Spinal cord (tissue), 10 donors: Measurements from ENCODE around the gene ZRANB2. TPM values are rescaled to one million over a fixed set of nuclear protein-coding genes. Genes with fewer than 3 reads are reported as not detected.

Source experiments
- DNase-seq, 6 donors: peaks; one replicate each; pipeline versions ENCODE4 v3.0.0 to v3.0.0-alpha.2; 2013 to 2015; ENCODE audit warnings: low spot score in 6 of 6, low read depth in 4 of 6
- H3K27ac ChIP-seq: one replicate; pipeline ENCODE4 v1.5.1; 2013; ENCODE audit warnings: low read depth, low read length, control low read depth
- H3K27me3 ChIP-seq: one replicate; pipeline ENCODE4 v1.6.1; 2013; ENCODE audit warnings: low read length; ENCODE audit not compliant: control insufficient read depth, insufficient read depth
- H3K36me3 ChIP-seq: one replicate; pipeline ENCODE4 v1.6.1; 2013; ENCODE audit warnings: low read length; ENCODE audit not compliant: control insufficient read depth, insufficient read depth
- H3K4me1 ChIP-seq: one replicate; pipeline ENCODE4 v1.6.1; 2013; ENCODE audit warnings: low read length; ENCODE audit not compliant: control insufficient read depth, insufficient read depth
- H3K4me3 ChIP-seq: one replicate; pipeline ENCODE4 v1.5.1; 2013; ENCODE audit warnings: low read depth, low read length, control low read depth
- H3K9me3 ChIP-seq: one replicate; pipeline ENCODE4 v1.6.1; 2013; ENCODE audit warnings: low read length; ENCODE audit not compliant: control insufficient read depth, insufficient read depth
- WGBS: methylation state at CpG from one replicate; pipeline ENCODE4 v1.1.5; 2013; ENCODE audit warnings: missing lambda C conversion rate; ENCODE audit not compliant: insufficient coverage; 5-methylcytosine and 5-hydroxymethylcytosine counted together
- polyA plus RNA-seq, 2 donors: library from polyadenylated mRNA; unstranded; fragments of 120-200 nt; gene quantifications; one replicate each; pipeline ENCODE4 v1.2.1, GENCODE V29; 2013; ENCODE audit not compliant: insufficient read length in 2 of 2
- total RNA-seq, 2 donors: library from RNA; depleted of rRNA in 1 of 2; stranded (reverse); fragments of 120-200 nt in 1 of 2; fragments of >200 nt in 1 of 2; gene quantifications; one replicate each; pipeline versions ENCODE4 v1.2.3 to v1.2.4, GENCODE V29; 2013 to 2014
- donor health status: healthy.

Gene ZRANB2
- total and polyA plus RNA-seq, 4 donors: 67.5 to 126 (median 116) TPM

GRCh38 chr1:71094913-71095312 lies 14.1 kb upstream of the ZRANB2 start:
- H3K36me3 ChIP-seq: no peaks in the 10 kb centered on the region
- H3K27ac ChIP-seq: no peak overlapping the region
- WGBS: no CpG with 5 or more reads among the region's 2 CpGs
- H3K4me1 ChIP-seq: no peaks in the 10 kb centered on the region
- H3K9me3 ChIP-seq: peaks cover 1% of the 10 kb centered on the region
- no peak overlapping the region for H3K4me3 ChIP-seq
- DNase-seq: peak in 1 of 6 donors; percentile 6
- no peaks in the 10 kb centered on the region for H3K27me3 ChIP-seq

- Histone ChIP-seq H3K36me3 (no peaks in the 10 kb centered on the region), H3K4me3 (no peak overlapping the region), H3K4me1 (no peaks in the 10 kb centered on the region), H3K27me3 (no peaks in the 10 kb centered on the region), H3K9me3 (peaks cover 1% of the 10 kb centered on the region), H3K27ac (no peak overlapping the region)
- DNase-seq: peak in 3 of 6 donors; percentile 26 to 83 (median 61)
- WGBS: no CpG with 5 or more reads among the region's 1 CpG
Observed at GRCh38 chr1:71093938-71094337, 13.1 kb upstream of the ZRANB2 start.

DNA sequence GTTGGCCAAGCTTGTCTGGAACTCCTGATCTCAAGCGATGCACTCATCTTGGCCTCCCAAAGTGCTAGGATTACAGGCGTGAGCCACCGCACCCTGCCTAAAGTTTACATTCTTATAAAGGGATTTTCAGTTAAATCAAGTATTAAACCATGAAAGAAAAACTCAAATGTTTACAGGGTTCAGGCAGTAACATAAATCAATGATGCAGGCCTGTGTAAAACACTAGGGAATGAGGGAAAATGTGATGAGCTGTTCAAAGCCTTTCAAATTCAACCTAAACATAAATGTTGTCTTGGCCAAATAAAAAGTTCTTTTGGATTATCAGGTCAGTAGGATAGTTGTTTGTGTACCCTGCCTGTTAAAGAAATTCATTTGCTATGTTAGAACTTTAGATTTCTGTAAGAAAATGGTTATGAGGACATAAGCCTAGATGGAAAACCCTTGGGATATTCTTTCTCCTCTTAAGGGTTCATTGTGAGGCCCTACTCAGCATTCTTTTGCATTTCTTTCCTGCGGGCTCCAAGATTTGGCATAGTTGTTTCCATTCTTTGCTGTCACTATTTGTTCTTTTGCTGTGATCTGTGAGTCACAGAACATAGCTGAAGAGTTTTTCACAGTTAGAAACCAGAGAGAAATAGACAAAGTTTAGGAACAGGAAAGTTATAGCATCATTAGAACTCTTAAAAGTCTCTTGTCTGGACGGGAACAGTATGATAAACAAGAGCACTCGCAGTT lies 8.9 kb upstream of the ZRANB2 start:
- H3K4me1 ChIP-seq: no peaks in the 10 kb centered on the region
- H3K27ac ChIP-seq: no peak overlapping the region
- WGBS: no CpG with 5 or more reads among the region's 6 CpGs
- H3K27me3 ChIP-seq: no peaks in the 10 kb centered on the region
- no peaks in the 10 kb centered on the region for H3K36me3 ChIP-seq
- H3K4me3 ChIP-seq: no peak overlapping the region
- no peak for DNase-seq
- no peaks in the 10 kb centered on the region for H3K9me3 ChIP-seq

DNA sequence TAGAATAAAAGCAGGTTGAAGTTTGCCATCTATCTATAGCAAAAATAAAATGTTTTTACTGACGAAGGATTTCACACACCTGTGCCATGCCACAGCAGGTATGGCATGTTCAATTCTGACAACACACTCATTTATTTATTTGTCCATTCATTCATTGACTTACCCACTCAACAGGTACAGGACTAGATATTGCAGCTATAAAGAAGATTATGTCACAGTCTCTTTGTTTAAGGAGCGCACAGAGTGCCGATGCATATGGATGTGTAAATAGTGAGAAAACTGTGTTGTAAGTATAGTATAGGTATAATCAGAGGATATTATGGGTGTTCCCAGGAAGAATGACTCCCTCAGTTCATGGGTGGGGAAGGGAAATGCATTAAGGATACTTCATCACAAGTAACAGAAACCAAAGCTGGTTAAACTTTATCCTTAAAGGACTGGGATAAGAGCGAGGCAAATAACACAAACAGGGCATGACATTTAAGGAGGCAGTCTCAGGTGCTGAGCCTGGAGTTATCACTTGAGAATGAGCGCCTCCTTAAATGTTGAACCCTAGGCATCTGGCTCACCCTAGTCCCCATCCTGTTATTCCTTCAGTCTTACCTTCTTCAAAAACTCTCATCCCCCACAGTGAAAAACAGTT lies 7.9 kb upstream of the ZRANB2 start:
- no peaks in the 10 kb centered on the region for H3K9me3 ChIP-seq
- DNase-seq: no peak
- H3K4me1 ChIP-seq: no peaks in the 10 kb centered on the region
- H3K27me3 ChIP-seq: no peaks in the 10 kb centered on the region
- WGBS: 90% methylated on average over 2 of the region's 5 CpGs
- H3K4me3 ChIP-seq: no peak overlapping the region
- no peak overlapping the region for H3K27ac ChIP-seq
- H3K36me3 ChIP-seq: no peaks in the 10 kb centered on the region

DNA sequence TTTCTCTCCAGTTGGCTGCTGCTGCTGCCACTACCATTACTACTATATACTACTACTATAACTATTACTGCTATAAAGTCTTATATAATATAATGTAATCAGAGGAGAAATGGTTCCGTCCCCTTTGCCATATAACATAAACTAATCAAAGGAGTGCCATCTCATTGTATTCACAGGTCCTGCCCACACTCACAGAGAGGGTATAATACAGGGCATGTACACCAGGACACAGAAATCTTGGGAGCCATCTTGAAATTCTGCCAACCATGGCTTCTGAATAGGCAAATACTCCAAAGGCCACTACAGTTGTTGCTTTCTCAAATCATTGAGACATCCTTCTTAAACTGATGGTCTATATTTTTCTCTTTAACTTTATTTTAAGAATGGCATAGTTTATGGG lies 6.9 kb upstream of the ZRANB2 start:
- Histone ChIP-seq H3K36me3 (no peaks in the 10 kb centered on the region), H3K9me3 (no peaks in the 10 kb centered on the region), H3K27me3 (no peaks in the 10 kb centered on the region), H3K4me3 (no peak overlapping the region), H3K27ac (no peak overlapping the region), H3K4me1 (no peaks in the 10 kb centered on the region)
- WGBS: no CpG with 5 or more reads among the region's 1 CpG
- DNase-seq: no peak

DNA sequence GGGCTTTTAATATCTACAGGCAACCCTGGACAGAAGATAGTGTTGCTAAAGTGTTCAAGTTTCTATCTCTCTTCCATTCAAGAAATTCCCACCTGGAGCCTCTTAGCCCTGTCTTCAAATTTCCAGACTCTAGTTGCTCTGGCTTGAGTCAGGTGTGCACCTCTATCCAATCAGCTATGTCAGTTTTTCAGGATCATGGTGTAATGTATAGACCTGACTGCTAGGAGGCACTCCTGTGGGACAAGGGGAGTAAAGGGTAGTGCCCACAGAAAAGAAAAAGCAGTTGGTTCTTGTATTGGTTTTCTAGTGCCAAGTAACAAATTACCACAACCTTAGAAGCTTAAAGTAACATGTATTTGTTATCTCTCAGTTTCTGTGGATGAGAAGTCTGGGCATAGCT lies 6.2 kb upstream of the ZRANB2 start:
- H3K4me1 ChIP-seq: no peaks in the 10 kb centered on the region
- H3K36me3 ChIP-seq: no peaks in the 10 kb centered on the region
- no peaks in the 10 kb centered on the region for H3K27me3 ChIP-seq
- no peak for DNase-seq
- no peak overlapping the region for H3K27ac ChIP-seq
- no peaks in the 10 kb centered on the region for H3K9me3 ChIP-seq
- no peak overlapping the region for H3K4me3 ChIP-seq

DNA sequence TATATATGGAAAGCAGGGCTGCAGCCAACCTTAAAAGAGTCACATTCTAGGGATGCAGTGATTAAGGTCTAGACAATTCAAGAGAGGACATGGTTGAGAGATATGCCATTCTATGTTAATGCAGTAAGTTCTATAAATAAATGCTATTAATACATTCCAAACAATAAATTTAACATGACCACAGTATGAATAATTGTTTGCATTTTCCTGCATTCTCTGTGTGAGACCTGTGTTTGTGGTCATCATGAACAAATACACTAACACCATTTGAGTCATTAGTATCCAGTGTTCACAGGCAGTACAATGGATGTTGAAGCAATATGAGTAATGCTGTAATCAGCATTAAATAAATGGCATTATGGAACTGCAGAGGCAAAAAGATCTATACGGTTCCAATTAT lies 5.5 kb upstream of the ZRANB2 start:
- no peaks in the 10 kb centered on the region for H3K27me3 ChIP-seq
- no CpG with 5 or more reads among the region's 1 CpG for WGBS
- DNase-seq: no peak
- H3K4me1 ChIP-seq: peaks cover 4% of the 10 kb centered on the region
- H3K27ac ChIP-seq: no peak overlapping the region
- peaks cover 1% of the 10 kb centered on the region for H3K9me3 ChIP-seq
- no peak overlapping the region for H3K4me3 ChIP-seq
- no peaks in the 10 kb centered on the region for H3K36me3 ChIP-seq

GRCh38 chr1:71083271-71083670 lies 2.4 kb upstream of the ZRANB2 start:
- no CpG with 5 or more reads among the region's 2 CpGs for WGBS
- H3K9me3 ChIP-seq: peaks cover 1% of the 10 kb centered on the region
- no peaks in the 10 kb centered on the region for H3K36me3 ChIP-seq
- H3K27ac ChIP-seq: no peak overlapping the region
- H3K4me3 ChIP-seq: no peak overlapping the region
- H3K4me1 ChIP-seq: peaks cover 4% of the 10 kb centered on the region
- DNase-seq: peak in 1 of 6 donors; percentile 40
- H3K27me3 ChIP-seq: no peaks in the 10 kb centered on the region

- Histone ChIP-seq H3K27ac (peak overlapping the region; percentile 94), H3K9me3 (peaks cover 1% of the 10 kb centered on the region), H3K27me3 (no peaks in the 10 kb centered on the region), H3K36me3 (peaks cover 4% of the 10 kb centered on the region), H3K4me3 (peak overlapping the region; percentile 98), H3K4me1 (peaks cover 4% of the 10 kb centered on the region)
- 91% methylated on average over 6 of the region's 7 CpGs for WGBS
- no peak for DNase-seq
Observed at GRCh38 chr1:71081697-71082080, 854 bp upstream of the ZRANB2 start.

GRCh38 chr1:71080230-71080738 lies 551 bp downstream of the ZRANB2 start:
- peaks cover 10% of the 10 kb centered on the region for H3K36me3 ChIP-seq
- no peaks in the 10 kb centered on the region for H3K27me3 ChIP-seq
- peaks cover 1% of the 10 kb centered on the region for H3K9me3 ChIP-seq
- H3K4me1 ChIP-seq: peaks cover 4% of the 10 kb centered on the region
- H3K4me3 ChIP-seq: peak overlapping the region; percentile 98
- peak in 3 of 6 donors; percentile 13 to 17 (median 15) for DNase-seq
- 0% methylated on average over 13 of the region's 17 CpGs for WGBS
- H3K27ac ChIP-seq: peak overlapping the region; percentile 94
